Lung (tissue), 12 donors: Measurements from ENCODE around the gene ABITRAM. TPM values are rescaled to one million over a fixed set of nuclear protein-coding genes. Genes with fewer than 3 reads are reported as not detected.

Experiments
- ATAC-seq: fragments of 200-7000 bp; cut with Tn5 transposase; one replicate; pipeline ENCODE4 v1.9.1; 2020; ENCODE audit warnings: moderate number of reproducible peaks; ENCODE audit not compliant: insufficient read depth, low FRiP score
- DNase-seq, 3 donors: peaks; one replicate each; pipeline ENCODE4 v3.0.0-alpha.2; 2013 to 2017
- H3K27ac ChIP-seq, 2 donors: one replicate each; pipeline ENCODE4 v1.5.1; 2013; ENCODE audit warnings: mild to moderate bottlenecking in 2 of 2, moderate library complexity in 2 of 2, control low read depth in 1 of 2, inconsistent platforms in 1 of 2, low read depth in 1 of 2, low read length in 1 of 2
- H3K27me3 ChIP-seq, 3 donors: one replicate each; pipeline ENCODE4 v1.5.1; 2013; ENCODE audit warnings: low read length in 2 of 3; ENCODE audit not compliant: control insufficient read depth in 3 of 3, insufficient read depth in 3 of 3
- H3K36me3 ChIP-seq, 4 donors: one replicate each; pipeline ENCODE4 v1.5.1; 2013; ENCODE audit warnings: low read length in 4 of 4, mild to moderate bottlenecking in 1 of 4, moderate library complexity in 1 of 4; ENCODE audit not compliant: control insufficient read depth in 4 of 4, insufficient read depth in 4 of 4
- H3K4me1 ChIP-seq, 5 donors: one replicate each; pipeline ENCODE4 v1.5.1; 2013; ENCODE audit warnings: low read length in 5 of 5, mild to moderate bottlenecking in 2 of 5, moderate library complexity in 1 of 5; ENCODE audit not compliant: control insufficient read depth in 5 of 5, insufficient read depth in 5 of 5
- H3K4me3 ChIP-seq: one replicate; pipeline ENCODE4 v1.5.1; 2013; ENCODE audit warnings: mild to moderate bottlenecking, control low read depth, moderate library complexity
- H3K9ac ChIP-seq, 2 donors: one replicate each; pipeline ENCODE4 v1.5.1; 2013; ENCODE audit warnings: low read length in 2 of 2, control low read depth in 1 of 2; ENCODE audit not compliant: insufficient read depth in 1 of 2
- H3K9me3 ChIP-seq, 4 donors: one replicate each; pipeline ENCODE4 v1.5.1; 2013; ENCODE audit warnings: low read length in 3 of 4, mild to moderate bottlenecking in 1 of 4, moderate library complexity in 1 of 4; ENCODE audit not compliant: control insufficient read depth in 4 of 4, insufficient read depth in 3 of 4
- CTCF ChIP-seq: IDR thresholded peaks from 2 replicates; pipeline ENCODE4 v1.5.1; 2012; ENCODE audit warnings: mild to moderate bottlenecking; ENCODE audit errors: control extremely low read depth, extremely low read depth
- WGBS, 2 donors: extraction: QIAGEN DNeasy Blood & Tissue Kit; methylation state at CpG; one replicate each; pipeline ENCODE4 v1.1.7; 2013; 5-methylcytosine and 5-hydroxymethylcytosine counted together
- polyA plus RNA-seq, 2 donors: library from polyadenylated mRNA; stranded (reverse); fragments of 200-250 nt; gene quantifications; one replicate each; pipeline ENCODE4 v1.2.1, GENCODE V29; 2013
- total RNA-seq, 2 donors: library from RNA; depleted of rRNA in 1 of 2; stranded (reverse); fragments of >200 nt in 1 of 2; gene quantifications; one replicate each; pipeline ENCODE4 v1.2.1, GENCODE V29; 2014 to 2021
- donor health status: control.
- donor health status: control.
- donor health status: Bipolar disorder and iron deficiency.
- donor health status: healthy.
- donor health status: DM: yes; HTN: yes; CAD: no.

The ABITRAM gene
- total and polyA plus RNA-seq, 4 donors, result 13.5 to 17.3 (median 15.6) TPM

DNA sequence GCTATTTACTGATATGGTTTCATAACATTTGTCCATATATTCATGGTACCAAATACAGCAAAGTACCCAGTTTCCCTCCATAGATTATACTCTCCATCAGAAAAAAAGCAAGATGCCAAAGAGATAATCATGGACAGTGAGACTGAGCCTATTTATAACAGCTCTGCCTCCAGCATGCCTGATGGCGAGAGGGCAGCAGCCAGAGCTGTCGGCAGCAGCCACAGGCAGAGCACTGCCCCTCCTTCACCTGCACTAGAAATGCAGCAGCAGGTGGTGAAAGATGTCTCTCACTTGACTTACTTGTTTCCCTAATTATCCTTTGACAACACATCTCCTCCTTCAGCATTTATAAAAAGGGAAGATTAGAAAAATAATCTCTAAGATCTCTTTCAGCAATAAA, 46.7 kb downstream of the ABITRAM start:
- no peak overlapping the region for H3K9ac ChIP-seq
- no peaks in the 10 kb centered on the region for H3K4me1 ChIP-seq
- H3K27ac ChIP-seq, result no peak overlapping the region
- H3K9me3 ChIP-seq, result no peaks in the 10 kb centered on the region
- H3K36me3 ChIP-seq, result peaks cover 10 to 23% (median 17%) of the 10 kb centered on the region in 4 donors
- no peaks in the 10 kb centered on the region for H3K27me3 ChIP-seq
- TF ChIP-seq CTCF, result no peak
- no peak for ATAC-seq
- 96 to 98% methylated on average over 2 of the region's 2 CpGs for WGBS, 2 donors
- no peak for DNase-seq
- H3K4me3 ChIP-seq, result no peak overlapping the region

GRCh38 chr9:108983885-108984284, 49.7 kb downstream of the ABITRAM start:
- ATAC-seq, result no peak
- TF ChIP-seq CTCF, result no peak

More at GRCh38 chr9:108983885-108984284, 49.7 kb downstream of the ABITRAM start:
- Histone ChIP-seq H3K4me1 (no peaks in the 10 kb centered on the region), H3K36me3 (peaks cover 4 to 19% (median 13%) of the 10 kb centered on the region in 4 donors), H3K9ac (no peak overlapping the region), H3K9me3 (no peaks in the 10 kb centered on the region), H3K27ac (no peak overlapping the region), H3K4me3 (no peak overlapping the region), H3K27me3 (no peaks in the 10 kb centered on the region)
- DNase-seq, result no peak

Other genes with a start within 250 kb of the ABITRAM start
- not detected for gene ACTL7B, start 78.4 kb upstream of the ABITRAM start, total RNA-seq
- gene ACTL7B, start 78.4 kb upstream of the ABITRAM start, polyA plus RNA-seq, result not detected
- not detected for gene ACTL7A, start 72.1 kb upstream of the ABITRAM start, total RNA-seq
- not detected for gene ACTL7A, start 72.1 kb upstream of the ABITRAM start, polyA plus RNA-seq
- gene ELP1, start 276 bp upstream of the ABITRAM start, total RNA-seq, result 10 to 100 TPM; 20.9 to 39.3 TPM
- 10 to 100 TPM in 1 of 2 donors, 1 to 10 TPM in 1; 8.0 to 11.8 TPM for gene ELP1, start 276 bp upstream of the ABITRAM start, polyA plus RNA-seq
- 10 to 100 TPM; 32.5 to 53.9 TPM for gene CTNNAL1, start 79.1 kb downstream of the ABITRAM start, total RNA-seq
- 10 to 100 TPM; 20.6 to 41.5 TPM for gene CTNNAL1, start 79.1 kb downstream of the ABITRAM start, polyA plus RNA-seq
- 100 to 1,000 TPM in 1 of 2 donors, 10 to 100 TPM in 1; 63.3 to 137 TPM for gene TMEM245, start 185.5 kb downstream of the ABITRAM start, total RNA-seq
- 10 to 100 TPM; 15.0 to 20.8 TPM for gene TMEM245, start 185.5 kb downstream of the ABITRAM start, polyA plus RNA-seq
- gene FRRS1L, start 232.8 kb downstream of the ABITRAM start, total RNA-seq, result 1 to 10 TPM in 1 of 2 donors, under 1 TPM in 1; 0.03 to 1.2 TPM
- under 1 TPM in 1 of 2 donors, not detected in 1; under 0.01 TPM for gene FRRS1L, start 232.8 kb downstream of the ABITRAM start, polyA plus RNA-seq